Fibroblast of mammary gland (primary cell): ENCODE data around the gene E2F2.

Experiments used
- DNase-seq: peaks from one replicate; pipeline ENCODE4 v3.0.0-alpha.2; 2010; ENCODE audit warnings: low read depth
- H3K4me3 ChIP-seq: 2 replicates; pipeline ENCODE4 v1.5.1; 2011; ENCODE audit warnings: low read depth, mild to moderate bottlenecking, low read length, moderate library complexity; ENCODE audit not compliant: control insufficient read depth
- CTCF ChIP-seq: conservative IDR thresholded peaks from 2 replicates; pipeline ENCODE4 v1.5.1; 2011; ENCODE audit warnings: low read depth, low read length, inconsistent platforms; ENCODE audit not compliant: control insufficient read depth, insufficient read depth

The E2F2 gene

GRCh38 chr1:23554481-23555269 lies 23.6 kb upstream of the E2F2 start:
- no peak for TF ChIP-seq CTCF
- DNase-seq = peak; percentile 74
- peak overlapping the region; percentile 50 for H3K4me3 ChIP-seq

DNA sequence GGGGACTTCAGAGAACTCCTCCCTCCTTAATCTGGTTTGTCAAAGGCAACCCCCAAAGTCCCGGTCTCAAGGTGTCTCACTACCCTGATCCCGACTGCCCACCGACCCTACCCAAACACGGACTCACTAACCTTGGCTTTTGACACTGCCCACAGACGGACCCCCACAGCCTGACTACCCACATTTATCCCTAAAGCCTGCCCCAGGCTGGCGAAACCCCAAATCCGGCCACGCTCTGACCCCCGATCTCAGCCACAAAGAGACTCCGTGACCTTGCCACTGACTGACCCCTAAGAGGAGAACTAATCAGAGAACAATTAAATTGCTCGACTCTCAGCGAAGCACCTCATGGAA lies 23.1 kb upstream of the E2F2 start:
- H3K4me3 ChIP-seq = peak overlapping the region; percentile 31
- no peak for TF ChIP-seq CTCF

GRCh38 chr1:23553231-23554126 lies 22.4 kb upstream of the E2F2 start:
- no peak overlapping the region for H3K4me3 ChIP-seq
- no peak for DNase-seq
- no peak for TF ChIP-seq CTCF

More for the DNA sequence above, 23.1 kb upstream of the E2F2 start:
- DNase-seq = no peak

DNA sequence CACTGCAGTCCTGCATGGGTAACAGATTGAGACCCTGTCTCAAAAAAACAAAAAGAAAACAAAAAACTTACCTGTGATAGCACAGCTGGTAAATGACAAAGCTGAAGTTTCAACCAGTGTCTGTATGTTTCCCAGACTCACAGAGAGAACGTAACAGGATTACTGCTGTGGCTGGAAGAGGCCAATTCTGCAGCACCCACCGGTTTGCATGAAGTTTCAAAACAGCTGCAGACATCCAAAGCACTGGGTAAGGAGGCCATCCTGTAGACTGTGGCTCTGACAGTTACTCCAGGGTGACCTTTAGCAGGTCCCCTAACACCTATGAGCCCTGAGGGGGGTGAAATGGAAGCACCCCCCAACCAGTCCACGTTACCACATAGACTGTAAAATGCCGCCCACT lies 20.8 kb upstream of the E2F2 start:
- no peak for DNase-seq
- TF ChIP-seq CTCF = no peak
- no peak overlapping the region for H3K4me3 ChIP-seq

DNA sequence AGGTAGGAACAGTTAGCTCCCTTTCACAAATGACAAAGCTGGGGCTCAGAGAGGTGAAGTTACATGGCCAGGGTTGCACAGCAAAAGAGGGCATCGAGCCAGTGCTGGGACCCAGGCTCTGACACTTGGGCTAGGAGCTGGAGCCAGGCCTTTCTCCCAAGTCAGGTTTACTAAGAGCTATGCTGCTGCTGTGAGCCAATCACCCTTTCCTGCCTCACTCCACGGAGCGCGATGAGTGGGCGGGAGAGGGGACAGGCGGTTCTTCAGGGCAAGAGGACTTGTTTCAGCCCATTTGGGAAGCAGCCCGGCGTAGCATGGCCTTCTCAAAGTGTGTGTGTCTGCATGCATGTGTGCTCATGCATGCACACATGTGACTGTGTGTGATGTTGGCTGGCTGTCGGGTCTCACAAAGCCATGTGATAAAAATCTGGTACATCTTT lies 17.7 kb upstream of the E2F2 start:
- TF ChIP-seq CTCF = no peak
- DNase-seq = peak; percentile 79
- H3K4me3 ChIP-seq = no peak overlapping the region

DNA sequence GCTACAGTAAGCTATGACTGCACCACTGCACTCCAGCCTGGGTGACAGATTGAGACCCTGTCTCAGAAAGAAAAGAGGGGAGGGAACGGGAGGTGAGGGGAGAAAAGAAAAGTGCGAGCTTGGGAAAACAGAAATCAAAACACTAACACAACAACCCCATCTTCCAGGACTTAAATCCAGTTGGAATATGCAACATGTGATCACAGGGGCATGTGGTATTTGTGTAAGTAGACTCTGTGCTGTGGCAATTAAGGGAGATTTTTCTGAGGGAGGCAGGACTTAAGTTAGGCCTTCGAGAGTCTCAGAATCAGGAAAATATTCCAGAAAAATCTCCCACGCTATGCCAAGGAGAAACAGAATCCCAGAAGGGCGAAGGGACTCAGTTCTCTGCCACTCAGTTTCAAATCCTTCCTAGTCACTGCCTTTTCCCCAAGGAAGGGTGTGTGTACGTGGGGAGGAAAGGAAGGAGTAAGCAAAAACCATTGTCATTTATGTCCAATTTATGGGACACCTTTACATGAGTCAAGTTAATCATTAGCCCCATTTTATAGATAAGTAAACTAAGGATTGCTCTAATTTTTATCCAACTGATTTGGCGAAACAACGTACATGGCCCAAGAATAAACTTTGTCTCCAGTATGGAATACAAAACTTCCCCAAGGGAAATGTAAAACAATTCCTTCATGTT lies 16.0 kb upstream of the E2F2 start:
- H3K4me3 ChIP-seq = no peak overlapping the region
- no peak for DNase-seq
- TF ChIP-seq CTCF = no peak
